ENCODE measurements around the gene NCKAP5.

The NCKAP5 gene

GRCh38 chr2:133425612-133426011 lies 142.7 kb downstream of the NCKAP5 start:
- no peak for DNase-seq (ENCODE audit: low read depth in 4 of 4, low spot score in 1 of 4)

GRCh38 chr2:133424876-133425275 lies 143.4 kb downstream of the NCKAP5 start:
- DNase-seq (ENCODE audit: low read depth in 4 of 4, low spot score in 1 of 4): no peak

- DNase-seq (ENCODE audit: low read depth in 4 of 4, low spot score in 1 of 4): no peak
Measured at GRCh38 chr2:133422931-133423351, 145.3 kb downstream of the NCKAP5 start.

- no peak for DNase-seq (ENCODE audit: low read depth in 4 of 4, low spot score in 1 of 4)
Measured at GRCh38 chr2:133421516-133422324, 146.5 kb downstream of the NCKAP5 start.

- no peak for DNase-seq (ENCODE audit: low read depth in 4 of 4, low spot score in 1 of 4)
Measured at GRCh38 chr2:133420788-133421187, 147.5 kb downstream of the NCKAP5 start.

- no peak for DNase-seq (ENCODE audit: low read depth in 4 of 4, low spot score in 1 of 4)
Measured at GRCh38 chr2:133418671-133419070, 149.6 kb downstream of the NCKAP5 start.

GRCh38 chr2:133418021-133418420 lies 150.2 kb downstream of the NCKAP5 start:
- DNase-seq (ENCODE audit: low read depth in 4 of 4, low spot score in 1 of 4): no peak

GRCh38 chr2:133417415-133417814 lies 150.8 kb downstream of the NCKAP5 start:
- DNase-seq (ENCODE audit: low read depth in 4 of 4, low spot score in 1 of 4): no peak

GRCh38 chr2:133416736-133417135 lies 151.5 kb downstream of the NCKAP5 start:
- no peak for DNase-seq (ENCODE audit: low read depth in 4 of 4, low spot score in 1 of 4)

- no peak for DNase-seq (ENCODE audit: low read depth in 4 of 4, low spot score in 1 of 4)
Measured at GRCh38 chr2:133416146-133416545, 152.1 kb downstream of the NCKAP5 start.

- DNase-seq (ENCODE audit: low read depth in 4 of 4, low spot score in 1 of 4): no peak
Measured at GRCh38 chr2:133415210-133415876, 152.9 kb downstream of the NCKAP5 start.

GRCh38 chr2:133414486-133415209 lies 153.6 kb downstream of the NCKAP5 start:
- DNase-seq (ENCODE audit: low read depth in 4 of 4, low spot score in 1 of 4): no peak

GRCh38 chr2:133413863-133414262 lies 154.4 kb downstream of the NCKAP5 start:
- DNase-seq (ENCODE audit: low read depth in 4 of 4, low spot score in 1 of 4): no peak

GRCh38 chr2:133412694-133413093 lies 155.6 kb downstream of the NCKAP5 start:
- DNase-seq (ENCODE audit: low read depth in 4 of 4, low spot score in 1 of 4): no peak

GRCh38 chr2:133411857-133412256 lies 156.4 kb downstream of the NCKAP5 start:
- no peak for DNase-seq (ENCODE audit: low read depth in 4 of 4, low spot score in 1 of 4)

GRCh38 chr2:133411101-133411500 lies 157.2 kb downstream of the NCKAP5 start:
- DNase-seq (ENCODE audit: low read depth in 4 of 4, low spot score in 1 of 4): no peak

GRCh38 chr2:133409581-133410285 lies 158.5 kb downstream of the NCKAP5 start:
- DNase-seq (ENCODE audit: low read depth in 4 of 4, low spot score in 1 of 4): no peak

GRCh38 chr2:133408671-133409070 lies 159.6 kb downstream of the NCKAP5 start:
- no peak for DNase-seq (ENCODE audit: low read depth in 4 of 4, low spot score in 1 of 4)

- no peak for DNase-seq (ENCODE audit: low read depth in 4 of 4, low spot score in 1 of 4)
Measured at GRCh38 chr2:133407341-133407740, 160.9 kb downstream of the NCKAP5 start.

- DNase-seq (ENCODE audit: low read depth in 4 of 4, low spot score in 1 of 4): no peak
Measured at GRCh38 chr2:133405252-133405651, 163.0 kb downstream of the NCKAP5 start.

- DNase-seq (ENCODE audit: low read depth in 4 of 4, low spot score in 1 of 4): no peak
Measured at GRCh38 chr2:133400411-133400810, 167.9 kb downstream of the NCKAP5 start.
